Esophagus squamous epithelium (tissue), 5 donors: Measurements from ENCODE around the gene ZSWIM4. TPM values are rescaled to one million over a fixed set of nuclear protein-coding genes. Genes with fewer than 3 reads are reported as not detected.
A peak's percentile ranks its signal among the peaks of the same experiment; 100 is the strongest.
"Not testable (repeated sequence)": the region's sequence is repeated elsewhere in the genome, so short reads cannot be mapped to it uniquely, and the experiment has no call there.

Experiments used
- DNase-seq: peaks from one replicate; lab custom pipeline; 2025; lab: John Stamatoyannopoulos, UW
- H3K27ac ChIP-seq, 4 donors: fragments of 200-600 bp; sonication (generic); one replicate each; pipeline ENCODE4 v1.5.1; 2016 to 2019; ENCODE audit warnings: mild to moderate bottlenecking in 1 of 4
- H3K27me3 ChIP-seq, 4 donors: fragments of 200-600 bp; sonication (generic); 1 replicate in 3 of 4; 2 replicates in 1 of 4; pipeline versions ENCODE4 v1.5.1 to v1.6.0; 2017 to 2021; ENCODE audit warnings: antibody characterized with exemption in 1 of 4
- H3K36me3 ChIP-seq, 3 donors: fragments of 200-600 bp; sonication (generic); one replicate each; pipeline ENCODE4 v1.5.1; 2016 to 2019
- H3K4me1 ChIP-seq, 3 donors: fragments of 200-600 bp; sonication (generic); one replicate each; pipeline ENCODE4 v1.5.1; 2017 to 2019
- H3K4me3 ChIP-seq, 4 donors: fragments of 200-600 bp; sonication (generic); 1 replicate in 3 of 4; 2 replicates in 1 of 4; pipeline ENCODE4 v1.5.1; 2016 to 2019; ENCODE audit warnings: mild to moderate bottlenecking in 2 of 4, moderate library complexity in 1 of 4
- H3K9me3 ChIP-seq, 3 donors: fragments of 200-600 bp; sonication (generic); one replicate each; pipeline ENCODE4 v1.5.1; 2016 to 2019
- CTCF ChIP-seq, 6 experiments: fragments of 450-650 bp in 4 of 6; fragments of 200-600 bp in 2 of 6; sonication (generic) in 2 of 6; IDR thresholded peaks; one replicate each; pipeline ENCODE4 v1.5.1; 2016 to 2019; ENCODE audit warnings: antibody characterized with exemption in 6 of 6, mild to moderate bottlenecking in 4 of 6, moderate library complexity in 4 of 6
- POLR2A ChIP-seq, 4 donors: fragments of 450-650 bp; IDR thresholded peaks; one replicate each; pipeline ENCODE4 v1.6.1; 2017; ENCODE audit warnings: antibody characterized with exemption in 4 of 4, mild to moderate bottlenecking in 4 of 4, moderate library complexity in 3 of 4
- WGBS, 2 donors: methylation state at CpG; one replicate each; pipeline ENCODE4 v1.1.5; 2018; 5-methylcytosine and 5-hydroxymethylcytosine counted together
- intact Hi-C: fragments of 100-400 bp; cut with DNase I; formaldehyde crosslinking; loops from one replicate; pipeline ENCODE4 v1.15.0; 2022
- total RNA-seq, 4 donors: library from RNA; depleted of rRNA; stranded (reverse); fragments of >200 nt; gene quantifications; one replicate each; pipeline ENCODE4 v1.1.0, GENCODE V29; 2016
- donor health status: DM: yes; HTN: yes; CAD: no.

The ZSWIM4 gene
- 10 to 100 TPM in 3 of 4 donors, 1 to 10 TPM in 1; 7.2 to 41.4 (median 16.9) TPM for total RNA-seq

DNA sequence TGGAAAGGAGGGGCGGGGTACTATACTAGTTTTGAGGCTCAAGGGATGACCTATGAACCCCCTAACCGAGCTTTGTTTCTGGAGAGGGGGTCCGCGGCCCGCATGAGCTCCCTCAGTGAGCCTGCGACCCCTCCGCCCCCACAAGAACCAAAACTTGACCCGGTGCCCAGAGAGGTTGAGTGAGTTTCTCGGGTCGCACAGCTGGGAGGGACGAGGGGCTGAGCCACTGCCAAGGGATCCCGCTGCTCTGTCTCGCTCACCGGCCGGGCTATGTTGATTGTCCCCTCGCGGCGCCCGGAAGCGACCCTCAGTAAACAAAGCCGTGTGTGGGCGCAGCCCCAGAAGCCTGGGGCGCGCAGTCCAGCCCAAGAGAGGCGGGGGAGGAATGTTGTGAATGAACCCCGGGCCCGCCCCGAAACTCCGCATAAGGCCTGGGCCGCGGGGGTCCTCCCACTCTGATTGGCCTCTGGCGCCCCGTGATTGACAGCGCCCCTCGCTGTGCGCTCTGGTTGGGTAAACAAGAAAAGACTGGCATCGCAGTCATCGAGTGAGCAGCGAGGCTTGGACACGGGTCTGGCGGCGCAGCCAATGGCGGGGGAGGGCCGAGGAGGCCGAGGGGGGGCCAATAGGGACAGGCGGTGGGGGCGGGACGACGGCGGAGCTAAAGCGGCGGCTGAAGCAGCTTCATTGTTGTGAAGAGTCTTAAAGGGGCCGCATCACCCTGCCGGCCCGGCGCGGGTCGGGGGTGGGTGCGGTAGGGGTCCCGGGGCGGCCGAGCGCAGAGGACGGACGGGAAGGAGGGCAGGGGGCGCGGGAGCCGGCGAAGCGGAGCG, at the start of gene ZSWIM4:
TSS of gene ZSWIM4 (plus strand) at position 687 of the 833 bp plus-strand sequence. CDS start 206 bp downstream, outside the sequence.
- TF ChIP-seq POLR2A (IDR thresholded peaks at IDR 0.05) (peak in 3 of 4 donors; percentile 32 to 69 (median 55)), CTCF (IDR thresholded peaks at IDR 0.05) (peak in 1 of 6 experiments; percentile 19)
- Histone ChIP-seq H3K27me3 (no peaks in the 10 kb centered on the region), H3K4me3 (peak within 1 kb of the TSS; percentile 79 to 91 (median 88)), H3K4me1 (peaks cover 18 to 49% (median 25%) of the 10 kb centered on the region in 3 donors), H3K9me3 (no peaks in the 10 kb centered on the region), H3K36me3 (peaks cover 0 to 6% (median 0%) of the 10 kb centered on the region in 3 donors), H3K27ac (peak within 1 kb of the TSS; percentile 95 to 100 (median 99))
- peak; percentile 95 for DNase-seq
- WGBS, 2 donors = 2 to 6% methylated on average over 15 to 24 of the region's 71 CpGs
- intact Hi-C loops = loop anchor here (5.0 kb wide), 1 partner anchor 42 kb away; no protein-coding TSS in a partner anchor

DNA sequence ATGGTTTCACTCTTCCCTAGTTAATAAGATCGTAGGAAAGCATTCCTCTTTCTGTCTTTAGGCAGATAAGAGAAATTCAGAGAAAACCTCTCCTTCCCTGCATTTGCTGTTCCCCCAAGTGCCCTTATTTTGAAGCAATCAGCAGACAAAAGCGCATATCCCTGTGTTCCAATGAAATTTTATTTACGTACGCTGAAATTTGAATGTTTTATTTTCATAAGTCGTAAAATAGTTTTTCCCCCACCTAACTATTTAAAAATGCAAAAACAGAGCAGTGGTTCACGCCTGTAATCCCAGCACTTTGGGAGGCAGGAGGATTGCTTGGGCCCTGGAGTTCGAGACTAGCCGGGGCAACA, 48.2 kb upstream of the ZSWIM4 start:
- H3K27me3 ChIP-seq = no peaks in the 10 kb centered on the region
- H3K36me3 ChIP-seq = peaks cover 0 to 14% (median 8%) of the 10 kb centered on the region in 3 donors
- H3K9me3 ChIP-seq = no peaks in the 10 kb centered on the region
- no peak for DNase-seq
- TF ChIP-seq CTCF (IDR thresholded peaks at IDR 0.05) (no peak), POLR2A (IDR thresholded peaks at IDR 0.05) (no peak)
- WGBS, 2 donors = 85 to 90% methylated on average over 8 of the region's 8 CpGs
- intact Hi-C loops = no loop called here
- H3K27ac ChIP-seq = peak overlapping the region; percentile 93 to 98 (median 96)
- peak overlapping the region; percentile 62 to 95 (median 91) for H3K4me3 ChIP-seq
- peaks cover 10 to 36% (median 11%) of the 10 kb centered on the region in 3 donors for H3K4me1 ChIP-seq

- no peak for DNase-seq
- Histone ChIP-seq H3K9me3 (no peaks in the 10 kb centered on the region), H3K4me1 (peaks cover 10 to 36% (median 11%) of the 10 kb centered on the region in 3 donors), H3K27ac (peak overlapping the region; percentile 93 to 98 (median 96)), H3K36me3 (peaks cover 0 to 26% (median 14%) of the 10 kb centered on the region in 3 donors), H3K4me3 (peak overlapping the region; percentile 62 to 95 (median 91)), H3K27me3 (no peaks in the 10 kb centered on the region)
- intact Hi-C loops = no loop called here
- TF ChIP-seq POLR2A (IDR thresholded peaks at IDR 0.05) (no peak), CTCF (IDR thresholded peaks at IDR 0.05) (peak in 1 of 6 experiments; percentile 3)
- 1 to 3% methylated on average over 18 to 25 of the region's 25 CpGs for WGBS, 2 donors
These were observed 46.9 kb upstream of the ZSWIM4 start for GRCh38 chr19:13748169-13748828.

GRCh38 chr19:13751436-13751835, 43.8 kb upstream of the ZSWIM4 start:
- TF ChIP-seq CTCF (IDR thresholded peaks at IDR 0.05) = no peak
- no peak for TF ChIP-seq POLR2A (IDR thresholded peaks at IDR 0.05)
- H3K36me3 ChIP-seq = peaks cover 12 to 57% (median 38%) of the 10 kb centered on the region in 3 donors
- 82 to 88% methylated on average over 12 to 13 of the region's 16 CpGs for WGBS, 2 donors

DNA sequence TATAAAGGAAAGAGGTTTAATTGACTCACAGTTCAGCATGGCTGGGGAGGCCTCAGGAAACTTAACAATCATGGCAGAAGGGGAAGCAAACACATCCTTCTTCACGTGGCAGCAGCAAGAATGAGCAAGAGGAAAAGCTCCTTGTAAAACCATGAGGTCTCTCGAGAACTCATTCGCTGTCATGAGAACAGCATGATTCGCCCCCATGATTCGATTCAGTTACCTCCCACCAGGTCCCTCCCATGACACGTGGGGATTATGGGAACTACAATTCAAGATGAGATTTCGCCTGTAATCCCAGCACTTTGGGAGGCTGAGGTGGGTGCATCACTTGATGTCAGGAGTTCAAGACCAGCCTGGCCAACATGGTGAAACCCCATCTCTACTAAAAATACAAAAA, 41.6 kb upstream of the ZSWIM4 start:
- intact Hi-C loops, H3K9me3 ChIP-seq, H3K27ac ChIP-seq, DNase-seq, H3K27me3 ChIP-seq, H3K4me3 ChIP-seq: not testable (repeated sequence)
- H3K4me1 ChIP-seq = peaks cover 4 to 26% (median 9%) of the 10 kb centered on the region in 3 donors
- H3K36me3 ChIP-seq = peaks cover 25 to 79% (median 59%) of the 10 kb centered on the region in 3 donors
- WGBS, 2 donors = 82 to 91% methylated on average over 7 of the region's 7 CpGs

More at GRCh38 chr19:13751436-13751835, 43.8 kb upstream of the ZSWIM4 start:
- intact Hi-C loops = no loop called here
- peaks cover 10 to 36% (median 11%) of the 10 kb centered on the region in 3 donors for H3K4me1 ChIP-seq
- no peaks in the 10 kb centered on the region for H3K9me3 ChIP-seq
- H3K4me3 ChIP-seq = no peak overlapping the region
- H3K27me3 ChIP-seq = no peaks in the 10 kb centered on the region
- H3K27ac ChIP-seq = no peak overlapping the region
- DNase-seq = no peak
